GM18868 (cell line): ENCODE measurements around the gene TBC1D14.
"Not testable (repeated sequence)": the region's sequence is repeated elsewhere in the genome, so short reads cannot be mapped to it uniquely, and the experiment has no call there.

ENCODE experiments used
- ATAC-seq: cut with Tn5 transposase; IDR thresholded peaks from one replicate; pipeline ENCODE4 v1.9.1; 2021; ENCODE audit warnings: mild to moderate bottlenecking, moderate library complexity; ENCODE audit not compliant: unreplicated experiment

Gene TBC1D14

GRCh38 chr4:6908432-6909112, 1.1 kb upstream of the TBC1D14 start:
- no peak for ATAC-seq

DNA sequence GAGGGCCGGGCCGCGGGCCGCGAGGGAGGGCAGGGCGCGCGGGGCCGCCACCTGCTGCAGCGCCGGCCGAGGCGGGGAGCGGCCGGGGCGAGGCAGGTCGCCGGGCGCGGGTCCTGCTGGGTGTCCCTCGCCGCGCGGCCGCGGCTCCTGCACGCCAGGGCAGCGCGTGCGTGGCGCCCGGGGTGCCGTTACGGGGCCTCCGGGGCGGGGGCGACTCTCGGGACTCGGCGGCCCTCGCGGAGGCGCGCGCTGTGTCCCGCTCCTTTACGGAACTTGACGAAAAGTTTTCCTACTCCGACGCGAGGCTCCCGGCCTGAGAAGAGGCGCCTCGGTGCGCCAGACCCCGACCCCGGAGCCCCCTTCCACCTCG, 329 bp downstream of the TBC1D14 start:
- peak; percentile 23 for ATAC-seq

DNA sequence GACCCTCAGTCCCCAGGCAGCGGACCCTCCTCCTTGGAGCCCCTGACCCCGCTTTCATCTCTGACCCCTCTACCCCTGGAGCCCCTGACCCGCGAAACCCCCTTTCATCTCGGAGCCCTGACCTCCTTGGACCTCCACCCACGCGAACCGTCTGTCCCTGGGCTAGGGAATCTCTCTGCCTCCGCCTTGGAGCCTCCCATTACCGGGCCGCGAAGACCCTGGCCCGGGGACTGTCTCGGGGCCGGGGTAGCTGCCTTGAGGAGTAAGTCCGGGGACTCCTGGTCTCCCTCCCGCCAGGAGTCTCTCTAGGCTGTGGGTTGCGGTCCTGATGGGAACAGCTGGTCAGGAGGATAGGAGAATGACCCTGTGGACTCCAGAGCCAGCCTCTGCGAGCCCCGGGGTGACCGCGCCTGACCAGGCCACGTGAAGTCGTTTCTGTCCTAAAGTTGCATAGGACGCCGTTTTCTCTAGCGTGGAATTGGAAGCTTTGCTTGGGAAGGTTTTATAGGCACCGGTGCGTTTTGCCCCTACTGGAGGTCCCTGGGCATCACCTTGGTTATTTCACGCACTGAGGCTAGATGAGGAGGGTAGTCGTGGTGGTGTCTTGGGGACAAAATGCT, 824 bp downstream of the TBC1D14 start:
- no peak for ATAC-seq

DNA sequence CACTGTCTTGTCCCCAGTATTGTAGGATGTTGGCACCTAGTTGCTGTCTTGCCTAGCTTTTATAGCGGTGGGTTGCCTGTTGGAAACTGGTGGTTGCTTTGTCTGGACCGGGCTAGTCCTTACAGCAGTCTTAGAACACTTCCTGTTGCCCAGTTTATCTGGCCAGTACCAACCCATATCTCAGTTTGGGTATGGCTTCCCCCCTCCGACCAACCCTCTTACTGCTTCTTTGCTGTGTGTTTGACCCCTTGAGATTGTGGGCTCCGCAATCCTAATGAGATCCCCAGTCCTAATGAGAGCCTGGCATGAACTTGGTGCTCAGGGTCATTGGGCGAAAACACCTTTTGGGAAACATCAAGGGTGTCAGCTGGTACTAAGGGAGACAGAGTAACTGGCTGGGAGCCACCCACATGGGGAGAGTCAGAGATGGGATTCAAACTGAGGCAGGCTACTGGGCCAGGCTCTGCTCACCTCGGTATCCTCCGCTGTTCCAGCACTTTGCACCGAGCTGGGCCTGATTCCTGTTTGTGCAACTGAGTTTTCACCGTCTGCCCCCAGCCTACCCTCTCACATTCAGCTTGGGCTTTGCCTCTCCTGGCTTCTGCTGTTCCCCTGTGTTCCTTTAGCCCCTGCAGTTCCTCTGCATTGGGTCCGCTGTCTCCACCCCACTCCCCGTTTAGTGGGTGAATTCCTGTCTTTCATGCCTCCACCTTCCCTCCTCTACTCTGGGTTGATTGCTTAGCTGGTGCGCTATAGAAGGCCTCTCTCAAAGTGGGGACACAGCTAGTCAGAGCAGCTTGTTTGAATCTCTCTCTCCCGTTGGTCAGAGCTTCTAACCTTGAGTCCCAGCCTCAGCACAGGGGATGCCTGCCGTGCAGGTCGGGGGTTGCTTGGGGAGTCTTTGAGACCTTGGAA, 1.6 kb downstream of the TBC1D14 start:
- no peak for ATAC-seq

DNA sequence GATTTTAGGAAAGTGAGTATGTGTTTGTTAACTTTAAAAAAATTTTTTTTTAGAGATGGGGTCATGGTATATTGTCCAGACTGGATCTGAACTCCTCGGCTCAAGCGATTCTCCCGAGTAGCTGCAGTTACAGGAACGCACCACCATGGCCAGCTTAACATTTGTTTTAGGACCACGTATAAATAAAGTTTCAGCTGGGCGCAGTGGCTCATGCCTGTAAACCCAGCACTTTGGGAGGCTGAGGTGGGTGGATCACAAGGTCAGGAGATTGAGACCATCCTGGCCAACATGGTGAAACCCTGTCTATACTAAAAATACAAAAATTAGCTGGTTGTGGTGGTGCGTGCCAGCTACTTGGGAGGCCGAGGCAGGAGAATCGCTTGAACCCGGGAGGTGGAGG, 2.3 kb downstream of the TBC1D14 start:
- not testable (repeated sequence) for ATAC-seq

- ATAC-seq = no peak
Measured at GRCh38 chr4:6912441-6912840, 2.8 kb downstream of the TBC1D14 start.

GRCh38 chr4:6913350-6913905, 3.8 kb downstream of the TBC1D14 start:
- ATAC-seq = no peak

DNA sequence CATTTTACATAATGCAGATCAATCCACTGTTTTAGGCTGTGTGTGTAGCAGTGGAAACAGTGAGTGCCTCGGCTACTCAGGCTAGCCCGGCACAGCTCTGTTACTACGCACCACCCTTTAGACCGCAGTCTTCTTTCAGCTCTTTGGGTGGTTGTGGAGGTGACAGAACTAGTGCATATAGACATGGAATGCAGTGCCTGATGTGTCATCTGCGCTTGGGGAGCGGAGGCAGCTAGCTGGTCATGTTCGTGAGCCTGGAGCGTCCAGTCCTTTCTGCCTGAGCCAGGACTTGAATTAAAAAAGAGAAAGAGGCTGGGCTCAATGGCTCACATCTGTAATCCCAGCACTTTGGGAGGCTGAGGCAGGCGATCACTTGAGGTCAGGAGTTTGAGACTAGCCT, 4.8 kb downstream of the TBC1D14 start:
- no peak for ATAC-seq

DNA sequence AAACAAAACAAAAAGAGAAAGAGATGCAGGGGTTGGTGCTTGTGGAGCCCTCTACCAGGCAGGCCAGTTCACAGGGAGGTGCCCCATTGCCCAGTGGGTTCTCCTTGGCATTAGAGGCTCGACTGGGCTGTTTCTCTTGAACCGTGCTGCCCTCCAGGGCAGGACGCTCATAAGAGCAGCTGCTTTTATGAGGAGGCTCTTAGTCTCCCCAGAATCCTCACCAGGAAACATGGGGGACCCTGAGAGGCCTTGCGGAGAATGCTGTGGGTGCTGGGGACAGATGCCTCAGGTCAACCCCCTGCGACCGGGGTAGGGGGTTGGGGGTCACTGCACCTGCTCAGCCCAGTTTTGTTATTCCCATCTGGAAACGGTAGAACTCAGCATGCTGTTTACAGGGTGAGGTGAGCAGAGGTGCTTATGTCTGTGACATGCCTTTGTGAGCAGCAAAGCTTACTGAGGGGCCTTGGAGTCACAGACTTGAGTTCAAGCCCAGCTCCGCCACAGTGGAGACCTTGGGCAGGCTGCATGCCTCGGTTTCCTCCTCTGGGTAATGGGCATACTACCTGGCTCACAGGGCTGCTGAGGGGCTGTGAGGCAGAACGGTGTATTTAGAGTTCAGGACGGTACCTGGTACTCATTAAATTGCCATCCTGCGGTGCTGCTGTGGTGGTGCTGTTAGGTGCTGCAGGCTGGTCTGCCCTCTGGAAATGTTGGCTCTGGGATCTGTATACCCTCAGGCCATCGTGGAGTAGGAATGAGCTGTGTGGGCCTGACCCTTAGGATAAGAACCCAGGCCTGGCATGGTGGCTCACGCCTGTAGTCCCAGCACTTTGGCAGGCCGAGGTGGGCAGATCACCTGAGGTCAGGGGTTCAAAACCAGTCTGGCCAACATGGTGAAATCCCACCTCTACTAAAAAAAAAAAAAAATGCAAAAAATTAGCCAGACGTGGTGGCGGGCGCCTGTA, 5.7 kb downstream of the TBC1D14 start:
- ATAC-seq = no peak

- ATAC-seq = no peak
Measured at GRCh38 chr4:6916069-6916586, 6.5 kb downstream of the TBC1D14 start.

DNA sequence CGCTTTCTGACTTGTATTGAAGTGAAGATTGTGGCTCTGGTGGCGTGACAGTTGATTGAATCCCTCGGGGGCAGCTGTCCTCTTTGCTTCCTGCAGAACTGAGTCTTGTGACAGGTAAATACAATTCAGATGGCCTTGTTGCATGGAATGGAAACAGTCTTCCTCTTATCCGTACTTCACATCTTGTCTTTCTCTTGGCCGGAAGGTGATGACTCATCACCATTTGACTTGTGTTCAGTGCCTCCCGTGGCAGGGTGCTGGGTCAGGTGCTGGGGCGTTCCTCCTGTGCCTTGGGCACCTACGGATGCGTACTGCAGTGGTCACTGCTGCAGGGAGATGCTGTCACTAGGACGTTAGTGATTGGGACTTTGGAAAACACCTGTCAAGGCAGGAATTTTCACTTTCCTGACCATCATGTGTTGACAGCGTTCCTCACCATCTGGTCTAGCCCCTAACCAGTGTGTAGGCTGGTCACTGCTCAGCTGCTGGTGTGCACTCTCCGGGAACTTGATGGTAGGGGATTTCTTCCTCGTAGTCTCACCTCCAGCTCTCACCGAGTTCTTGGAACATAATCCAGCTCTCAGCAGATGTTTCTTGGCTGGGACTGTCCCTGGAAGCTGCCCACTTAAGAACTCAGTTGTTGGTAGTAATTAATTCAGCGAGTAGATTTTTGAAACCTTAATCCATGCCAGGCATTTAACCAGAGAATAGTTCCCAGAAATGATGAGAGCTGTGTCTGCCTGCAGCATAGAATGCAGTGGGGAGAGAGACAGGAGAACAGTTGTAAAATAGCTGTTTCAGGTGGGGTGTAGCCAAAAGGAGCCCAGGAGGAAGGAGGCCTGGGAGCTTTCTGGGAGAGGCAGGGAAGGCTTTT, 7.2 kb downstream of the TBC1D14 start:
- ATAC-seq = no peak

DNA sequence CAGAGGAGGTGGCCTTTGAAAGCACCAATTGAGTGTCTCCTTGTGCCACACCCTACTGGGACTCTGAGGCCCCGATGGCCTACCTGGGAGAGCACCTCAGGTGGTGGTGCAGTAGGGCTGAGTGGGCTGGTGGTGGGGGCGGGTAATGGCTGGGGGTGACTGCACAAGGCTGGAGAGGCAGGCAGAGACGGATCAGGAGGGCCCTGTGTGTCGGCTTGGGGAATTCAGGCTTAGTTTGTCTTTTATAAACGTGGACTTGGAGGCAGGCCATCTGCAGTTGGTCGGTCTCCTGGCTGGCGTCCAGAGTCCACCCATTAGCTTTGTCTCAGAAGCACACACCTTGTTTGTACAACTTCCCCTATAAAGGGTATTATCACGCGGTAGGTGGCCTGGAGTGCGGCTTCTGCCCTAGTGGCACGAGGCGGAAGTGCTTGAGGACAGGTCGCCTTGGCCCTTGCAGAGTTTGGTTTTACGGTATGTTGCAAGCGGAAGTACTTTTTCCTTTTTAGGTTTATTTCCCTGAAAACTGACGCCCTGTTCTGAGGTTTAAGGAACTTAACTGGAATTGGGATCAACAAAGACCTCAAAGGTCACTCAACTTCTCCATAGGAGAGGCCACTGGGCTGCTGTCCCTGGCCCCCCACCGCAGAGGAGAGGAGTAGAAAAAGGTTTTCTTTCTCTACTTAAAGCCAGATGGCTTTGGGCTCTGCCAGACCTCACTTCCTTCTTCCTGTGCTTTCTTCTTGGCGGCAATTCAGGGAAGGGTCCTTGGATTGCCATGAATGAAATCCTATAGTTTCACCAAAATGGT, 8.0 kb downstream of the TBC1D14 start:
- peak; percentile 90 for ATAC-seq

DNA sequence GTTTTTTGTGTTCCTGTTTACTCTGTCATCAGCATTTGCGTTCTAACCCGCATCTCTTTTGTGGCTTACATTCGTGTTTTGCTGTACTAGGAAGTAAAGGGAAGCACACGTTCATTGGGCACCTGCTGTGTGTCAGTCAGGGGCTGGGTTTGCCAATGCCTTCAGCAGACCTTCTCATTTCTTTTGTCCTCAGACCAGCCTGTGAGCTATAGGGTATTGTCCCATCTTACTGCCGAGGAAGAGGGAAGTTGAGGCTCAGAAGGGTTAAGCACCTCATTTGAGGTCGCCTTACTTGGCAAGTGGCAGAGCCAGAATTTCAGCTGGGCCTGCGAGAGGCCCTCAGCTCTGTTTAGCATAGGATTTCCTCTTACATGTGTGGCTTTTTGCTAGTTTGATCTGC, 8.7 kb downstream of the TBC1D14 start:
- ATAC-seq = no peak

DNA sequence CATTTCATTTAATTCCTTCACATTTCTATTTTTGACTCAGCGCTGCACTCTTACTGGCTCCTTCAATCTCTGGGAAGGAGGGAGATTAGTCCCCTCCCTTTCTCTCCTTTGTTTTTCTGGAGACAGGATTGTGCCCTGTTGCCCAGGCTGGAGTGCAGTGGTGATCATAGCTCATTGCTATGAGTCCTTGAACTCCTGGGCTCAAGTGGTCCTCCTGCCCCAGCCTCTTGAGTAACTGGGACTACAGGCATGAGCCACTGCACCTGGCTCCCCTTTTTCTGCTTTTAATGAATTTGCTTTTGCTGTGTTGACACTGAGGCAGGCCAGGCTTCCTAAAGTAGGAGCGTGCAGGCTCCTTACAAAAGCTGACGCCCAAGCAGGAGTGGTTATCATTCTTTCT, 10.5 kb downstream of the TBC1D14 start:
- no peak for ATAC-seq

DNA sequence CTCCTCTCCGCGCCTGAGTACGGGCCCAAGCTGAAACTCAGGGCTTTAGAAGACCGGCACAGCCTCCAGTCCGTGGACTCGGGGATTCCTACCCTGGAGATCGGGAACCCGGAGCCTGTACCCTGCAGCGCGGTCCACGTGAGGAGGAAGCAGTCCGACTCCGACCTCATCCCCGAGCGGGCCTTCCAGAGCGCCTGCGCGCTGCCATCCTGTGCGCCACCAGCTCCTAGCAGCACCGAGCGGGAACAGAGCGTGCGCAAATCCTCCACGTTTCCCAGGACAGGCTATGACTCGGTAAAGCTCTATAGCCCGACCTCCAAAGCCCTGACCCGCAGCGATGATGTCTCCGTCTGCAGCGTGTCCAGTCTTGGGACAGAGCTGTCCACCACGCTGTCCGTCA, 13.9 kb downstream of the TBC1D14 start:
- ATAC-seq = no peak

DNA sequence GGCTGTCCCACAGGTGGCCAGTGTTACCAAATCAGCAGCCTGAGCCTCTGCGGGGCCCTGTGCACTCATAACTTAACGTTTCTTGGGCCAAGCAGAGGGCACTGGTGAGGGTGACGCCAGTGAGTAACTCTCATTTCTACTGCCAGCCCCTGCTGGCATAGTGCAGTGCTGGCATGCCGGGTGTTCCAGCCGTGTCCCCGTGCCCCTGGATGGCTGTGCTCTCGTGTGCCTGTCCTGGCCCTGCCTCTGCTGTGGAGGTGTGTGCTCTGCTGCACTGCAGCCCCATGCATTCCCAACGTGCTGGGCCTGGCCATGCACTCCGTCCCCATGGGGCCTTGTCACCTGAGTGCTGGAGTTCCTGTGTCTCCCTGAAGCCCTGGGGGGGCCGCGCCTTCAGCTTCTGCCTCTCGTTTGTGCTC, 14.7 kb downstream of the TBC1D14 start:
- ATAC-seq = no peak

GRCh38 chr4:6925357-6925836, 15.8 kb downstream of the TBC1D14 start:
- no peak for ATAC-seq

- no peak for ATAC-seq
Measured at GRCh38 chr4:6926081-6926480, 16.5 kb downstream of the TBC1D14 start.
